Fibroblast of the conjunctiva (primary cell): ENCODE measurements around the gene DPH7.
"Not testable (repeated sequence)": the region's sequence is repeated elsewhere in the genome, so short reads cannot be mapped to it uniquely, and the experiment has no call there.

ENCODE experiments used
- DNase-seq: peaks from one replicate; pipeline ENCODE4 v3.0.0-alpha.2; 2010; ENCODE audit warnings: low read depth

The DPH7 gene

GRCh38 chr9:137606005-137606621 lies 27.4 kb upstream of the DPH7 start:
- DNase-seq = no peak

DNA sequence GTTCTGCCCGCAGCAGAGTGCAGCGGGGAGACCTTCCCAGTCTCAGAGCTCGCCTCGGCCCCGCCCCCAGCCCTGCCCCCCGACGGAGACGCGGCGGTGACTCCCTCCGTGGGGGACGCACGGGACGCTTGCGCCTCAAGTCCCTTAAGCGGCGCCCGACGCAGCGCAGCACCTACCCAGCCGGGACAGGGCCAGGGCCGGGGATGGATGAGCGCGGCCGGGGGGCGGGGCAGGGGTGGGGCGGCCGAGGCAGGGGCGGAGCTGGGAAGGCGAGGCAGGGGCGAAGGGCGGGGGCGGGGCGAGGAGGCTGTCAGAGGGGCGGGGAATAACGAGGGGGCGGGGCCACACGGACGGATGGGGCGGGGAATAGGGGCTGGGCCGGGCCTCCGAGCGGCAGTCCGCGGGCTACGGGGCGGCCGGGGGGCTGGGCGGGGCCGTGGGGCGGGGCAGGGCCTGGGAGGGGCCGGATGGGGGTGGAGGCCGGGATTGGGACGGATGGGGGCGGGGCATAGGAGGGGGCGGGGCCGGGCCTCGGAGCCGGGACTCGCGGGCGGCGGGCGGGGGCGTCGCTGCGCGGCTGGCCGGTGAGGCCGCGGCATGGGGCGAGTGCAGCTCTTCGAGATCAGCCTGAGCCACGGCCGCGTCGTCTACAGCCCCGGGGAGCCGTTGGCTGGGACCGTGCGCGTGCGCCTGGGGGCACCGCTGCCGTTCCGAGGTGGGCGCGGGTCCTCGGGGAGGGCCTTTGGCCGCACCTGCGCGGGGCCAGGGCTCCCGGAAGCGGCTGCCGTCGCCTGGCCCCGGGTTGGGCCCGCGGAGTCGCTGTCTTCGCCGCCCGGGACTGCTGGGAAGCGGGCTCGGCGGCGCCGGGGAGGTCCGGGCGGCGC lies 26.6 kb upstream of the DPH7 start, which contains the start of gene ARRDC1:
Gene ARRDC1 (plus strand): TSS at position 566 of the 884 bp plus-strand sequence. CDS start 32 bp downstream, at position 598.
- DNase-seq = peak; percentile 79

GRCh38 chr9:137604345-137605086 lies 25.8 kb upstream of the DPH7 start:
- no peak for DNase-seq

GRCh38 chr9:137603879-137604278 lies 25.2 kb upstream of the DPH7 start:
- DNase-seq = no peak

DNA sequence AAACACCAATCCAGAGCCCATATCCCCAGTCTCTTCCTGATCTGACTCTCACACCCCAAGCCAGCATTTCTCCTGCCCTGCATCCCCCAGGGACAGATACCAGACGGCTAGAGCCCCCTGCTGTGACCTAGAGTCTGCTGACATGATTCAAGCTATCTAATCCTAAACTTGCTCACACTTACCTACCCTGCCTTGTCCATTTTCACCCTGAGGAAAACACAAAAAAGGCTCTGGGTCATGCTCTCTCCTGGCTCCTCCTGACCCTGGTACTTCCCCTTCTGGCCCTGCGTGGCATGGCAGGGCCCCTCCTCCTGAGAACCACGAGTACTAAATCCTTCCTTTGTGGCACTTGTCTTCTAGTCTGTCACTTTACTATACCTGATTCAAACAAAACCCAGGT lies 23.9 kb upstream of the DPH7 start:
- DNase-seq = no peak

DNA sequence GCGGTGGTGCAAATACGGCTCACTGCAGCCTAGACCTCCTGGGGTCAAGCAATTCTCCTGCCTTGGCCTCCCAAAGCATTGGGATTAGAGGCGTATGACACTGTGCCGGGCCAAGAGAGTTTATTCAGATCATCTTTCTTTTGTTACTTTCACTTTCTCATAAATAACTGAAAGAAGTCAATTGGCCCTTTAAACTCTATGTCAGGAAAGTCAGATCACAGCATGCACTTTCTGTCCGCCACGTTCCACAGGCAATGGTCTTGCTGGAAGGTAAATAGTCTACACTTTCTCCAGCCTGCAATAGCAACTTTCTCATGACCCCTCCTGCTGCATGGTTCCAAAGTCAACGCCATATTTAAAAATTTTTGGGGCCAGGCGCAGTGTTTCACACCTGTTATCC lies 20.2 kb upstream of the DPH7 start:
- DNase-seq = no peak

DNA sequence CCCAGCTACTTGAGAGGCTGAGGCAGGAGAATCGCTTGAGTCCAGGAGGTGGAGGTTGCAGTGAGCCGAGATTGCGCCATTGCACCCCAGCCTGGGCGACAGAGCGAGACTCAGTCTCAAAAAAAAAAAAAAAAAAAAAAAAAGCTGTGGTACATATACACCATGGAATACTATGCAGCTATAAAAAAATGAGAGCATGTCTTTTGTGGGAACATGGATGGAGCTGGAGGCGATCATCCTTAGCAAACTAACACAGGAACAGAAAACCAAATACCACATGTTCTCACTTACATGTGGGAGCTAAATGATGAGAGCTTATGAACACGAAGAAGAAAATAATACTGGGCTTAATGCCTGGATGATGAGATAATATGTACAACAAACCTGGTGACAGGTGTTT lies 17.9 kb upstream of the DPH7 start:
- DNase-seq = not testable (repeated sequence)

DNA sequence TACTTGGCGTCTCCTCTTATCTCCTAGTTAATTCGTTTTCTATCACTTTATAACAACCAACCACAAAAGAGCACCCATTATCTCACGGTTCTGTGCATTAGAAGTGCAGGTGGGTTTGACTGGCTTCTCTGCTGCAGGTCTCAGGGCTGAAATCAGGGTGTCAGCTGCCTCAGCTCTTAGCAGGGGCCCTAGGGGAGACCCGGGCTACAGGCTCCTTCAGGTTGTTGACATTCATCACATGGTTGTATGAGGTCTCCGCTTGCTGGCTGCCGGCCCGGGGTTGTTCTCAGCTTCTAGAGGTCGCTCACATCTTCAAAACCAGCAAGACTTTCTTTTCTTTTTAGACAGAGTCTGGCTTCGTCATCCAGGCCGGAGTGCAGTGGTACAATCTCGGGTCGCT lies 14.5 kb upstream of the DPH7 start:
- no peak for DNase-seq

- DNase-seq = no peak
Observed at GRCh38 chr9:137592767-137593166, 14.0 kb upstream of the DPH7 start.

- DNase-seq = peak; percentile 60
Observed at GRCh38 chr9:137590469-137591383, 12.0 kb upstream of the DPH7 start, which contains the start of gene ZMYND19. TSS of gene ZMYND19 (minus strand) at chr9:137590512. CDS start at chr9:137590263, 249 bp downstream.

DNA sequence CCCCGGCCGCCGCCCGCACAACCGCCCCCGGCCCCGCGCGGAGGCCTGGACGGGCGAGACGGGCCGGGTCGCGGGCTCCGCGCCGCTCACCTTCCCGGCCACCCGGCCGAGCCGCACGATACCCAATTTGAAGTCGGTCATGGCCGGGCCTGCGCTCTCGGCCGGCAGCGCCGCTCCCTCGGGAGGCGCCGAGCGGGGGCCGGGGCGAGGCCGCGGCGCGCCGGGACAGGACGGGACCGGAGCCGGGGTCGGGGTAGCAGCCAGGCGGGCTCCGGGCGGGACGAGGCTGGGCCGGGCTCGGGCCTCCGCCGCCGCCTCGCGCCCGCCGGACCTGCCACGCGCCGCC lies 11.4 kb upstream of the DPH7 start:
- no peak for DNase-seq

DNA sequence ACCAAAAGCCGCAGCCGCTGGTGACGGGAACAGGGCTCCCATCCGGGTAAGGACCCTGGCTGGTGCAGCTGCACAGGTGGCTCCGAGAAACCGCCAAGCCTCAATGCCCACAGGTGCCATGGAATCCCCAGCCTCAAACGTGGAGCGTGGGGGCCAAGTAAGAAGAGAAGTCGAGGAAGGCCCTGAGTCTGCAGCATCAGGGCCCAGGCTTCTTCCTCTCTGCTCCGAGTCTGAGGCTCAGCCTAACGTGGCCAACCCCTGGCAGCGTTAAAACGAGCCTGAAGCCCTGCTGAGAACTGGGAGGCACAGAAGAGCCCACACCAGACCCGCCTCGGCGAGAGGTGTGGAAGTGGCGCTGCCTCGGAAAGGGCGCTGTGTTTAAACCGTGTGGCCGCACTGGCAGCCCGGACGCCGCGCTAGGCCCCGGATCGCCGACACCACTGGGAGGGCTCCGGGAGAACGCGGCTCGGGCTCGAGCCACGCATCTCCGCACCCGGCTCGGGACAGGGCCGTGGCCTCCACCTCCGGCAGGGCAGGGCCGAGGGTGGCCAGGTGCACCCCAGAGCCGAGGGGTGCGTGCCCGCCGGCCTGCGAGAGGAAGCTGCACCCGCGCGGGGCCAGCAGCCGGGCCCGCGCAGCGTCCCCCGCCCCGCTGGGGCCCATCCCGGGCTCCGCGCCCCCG lies 10.9 kb upstream of the DPH7 start:
- no peak for DNase-seq

DNA sequence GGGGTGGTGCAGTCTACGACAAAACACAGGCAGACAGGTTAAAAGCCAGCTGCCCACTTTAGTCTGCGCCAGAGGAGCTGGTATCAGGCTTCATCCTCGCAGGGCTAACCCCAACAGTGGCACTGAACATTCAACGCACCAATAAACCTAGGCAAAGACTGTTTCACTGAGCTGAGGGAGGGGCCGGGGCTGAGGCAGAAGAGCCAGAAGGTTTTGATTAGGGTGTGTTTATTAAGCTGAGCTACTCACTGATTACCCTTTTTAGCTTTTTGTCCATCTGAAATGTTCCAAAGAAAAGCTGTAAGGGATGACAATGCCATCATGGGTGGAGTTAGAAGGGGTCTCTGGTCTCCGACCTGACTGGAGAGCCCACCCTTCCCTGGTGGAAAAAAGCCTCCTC lies 10.2 kb upstream of the DPH7 start:
- DNase-seq = no peak

- DNase-seq = no peak
Observed at GRCh38 chr9:137588311-137588710, 9.6 kb upstream of the DPH7 start.

GRCh38 chr9:137586854-137587253 lies 8.1 kb upstream of the DPH7 start:
- no peak for DNase-seq

DNA sequence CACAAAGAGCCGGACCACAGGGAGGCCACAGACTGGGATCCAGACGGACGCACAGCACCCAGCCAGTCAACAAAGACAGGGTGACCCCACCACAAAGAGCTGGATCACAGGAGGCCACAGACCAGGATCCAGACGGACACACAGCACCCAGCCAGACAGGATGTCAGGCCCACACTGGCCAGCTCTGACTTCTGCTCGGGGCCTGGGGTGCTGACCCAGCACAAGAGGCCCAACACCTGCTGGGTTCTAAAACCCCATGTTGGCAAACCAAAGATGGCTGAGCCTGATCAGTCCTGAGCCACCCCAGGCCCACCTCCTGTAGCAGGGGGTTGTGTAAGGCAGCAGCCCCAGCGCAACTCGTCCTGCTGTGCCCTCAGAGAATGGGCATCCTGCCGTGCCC lies 5.2 kb upstream of the DPH7 start:
- no peak for DNase-seq

DNA sequence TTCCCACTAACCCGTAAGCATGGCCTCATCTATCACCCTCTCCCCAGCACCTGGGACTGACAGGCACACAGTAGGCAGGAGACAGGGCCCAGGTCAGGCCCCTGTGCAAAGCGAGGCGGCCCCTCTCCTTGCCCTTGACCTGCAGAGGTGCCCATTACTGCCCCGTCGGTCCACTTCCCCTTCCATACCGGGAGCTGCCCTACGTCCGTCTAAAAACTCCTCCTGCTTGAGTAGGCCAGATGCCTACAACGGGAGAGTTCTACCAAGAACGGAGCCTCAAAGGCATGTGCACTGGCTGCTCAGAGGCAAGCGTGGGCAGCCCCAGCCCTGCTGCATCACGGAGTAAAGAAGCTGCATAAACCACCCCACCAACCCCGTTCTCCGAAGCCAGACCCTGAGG lies 4.6 kb upstream of the DPH7 start:
- DNase-seq = no peak

DNA sequence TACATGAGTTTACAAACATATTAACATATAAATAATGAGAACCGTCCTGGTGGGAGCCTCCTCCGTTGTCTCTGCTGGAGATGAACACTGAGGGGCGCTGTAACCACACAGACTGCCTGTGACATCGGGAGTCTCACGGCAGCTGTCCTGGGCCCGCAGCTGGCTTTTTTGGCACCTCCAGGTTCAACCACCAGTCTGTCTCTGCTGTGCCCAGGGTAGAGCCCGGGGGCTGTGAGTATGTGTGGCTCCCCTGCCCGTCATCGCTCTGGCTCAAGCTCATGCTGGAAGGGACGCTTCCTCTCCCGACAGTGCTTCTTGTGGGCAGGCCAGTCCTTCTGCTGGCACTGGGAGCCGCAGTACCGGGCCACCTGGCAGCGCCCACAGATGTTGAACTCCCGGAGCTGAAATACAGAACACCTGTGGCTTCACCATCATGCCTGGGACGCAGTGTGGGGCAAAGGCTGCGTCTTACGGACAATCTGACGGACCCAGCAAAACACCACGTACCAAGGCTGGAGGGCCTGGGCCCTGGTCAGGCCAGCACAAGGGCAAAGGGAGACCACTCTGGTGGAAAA lies 3.6 kb upstream of the DPH7 start:
- no peak for DNase-seq

DNA sequence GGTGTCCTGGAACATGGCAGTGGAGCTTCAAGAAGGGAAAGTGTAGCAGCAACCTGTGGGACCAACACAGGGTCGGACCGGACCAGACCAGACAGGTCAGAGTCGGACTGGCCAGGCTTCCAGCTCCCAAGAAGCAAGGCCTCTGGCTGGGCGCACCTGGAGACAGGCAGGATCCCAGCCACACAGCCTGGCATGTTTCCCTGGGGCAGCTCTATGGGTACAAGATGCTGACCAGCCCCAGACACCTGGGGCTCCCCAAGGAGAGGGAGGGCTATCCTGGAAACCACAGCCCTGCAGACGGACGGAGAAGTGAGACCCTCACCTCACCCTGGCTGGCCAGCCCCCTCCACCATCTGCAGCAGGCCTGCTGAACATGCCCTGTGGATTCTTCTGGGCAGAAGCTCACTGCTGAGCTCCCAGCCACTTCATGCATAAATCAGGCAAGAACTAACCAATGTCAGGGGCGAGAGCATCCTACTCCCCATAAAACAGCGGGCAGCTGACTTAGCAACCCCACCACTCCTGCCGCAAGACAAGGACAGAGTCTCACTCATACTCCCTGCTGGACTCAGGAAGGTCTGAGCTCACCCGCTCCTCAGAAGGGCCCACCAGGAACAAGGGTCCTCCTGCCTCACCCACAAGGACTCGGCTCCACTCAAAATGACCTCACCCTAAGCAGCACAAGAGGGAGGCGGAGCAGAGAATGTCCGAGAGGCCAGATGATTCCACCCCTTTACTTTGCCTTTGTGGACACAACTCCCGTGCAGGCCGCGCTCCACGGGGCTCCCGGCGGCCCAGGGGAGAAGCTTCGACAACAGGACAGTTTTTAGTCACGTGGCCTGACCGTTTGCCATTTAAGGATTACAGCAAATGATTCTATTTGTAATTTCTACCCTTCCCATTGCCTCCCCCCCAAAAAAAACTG lies 2.9 kb upstream of the DPH7 start:
- DNase-seq = no peak

DNA sequence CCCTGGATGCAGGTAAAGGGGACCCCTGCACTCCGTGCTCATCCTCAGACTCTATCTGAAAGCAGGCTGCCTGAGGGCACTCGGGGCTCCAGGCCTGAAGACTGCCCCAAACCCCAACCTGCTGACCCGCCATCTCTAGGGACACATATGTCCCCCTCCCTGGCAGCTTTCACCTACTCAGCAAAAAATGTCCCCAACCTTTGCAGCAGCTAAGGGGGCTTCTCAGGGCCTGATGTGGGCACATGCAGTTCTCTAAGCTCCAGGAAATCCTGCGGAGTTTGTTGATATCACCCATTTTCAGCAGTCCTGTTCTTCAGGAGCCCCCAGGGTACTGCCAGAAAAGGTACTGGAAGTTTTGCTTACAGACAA lies 2.2 kb upstream of the DPH7 start:
- DNase-seq = no peak
